ENCODE data around the gene ZNF835. TPM values are rescaled to one million over a fixed set of nuclear protein-coding genes. Genes with fewer than 3 reads are reported as not detected.

ZNF835 gene
- polyA plus RNA-seq, 1 donor (not counting 4 experiments of a cell fraction or from before 2014, with no cell fraction given): not detected

DNA sequence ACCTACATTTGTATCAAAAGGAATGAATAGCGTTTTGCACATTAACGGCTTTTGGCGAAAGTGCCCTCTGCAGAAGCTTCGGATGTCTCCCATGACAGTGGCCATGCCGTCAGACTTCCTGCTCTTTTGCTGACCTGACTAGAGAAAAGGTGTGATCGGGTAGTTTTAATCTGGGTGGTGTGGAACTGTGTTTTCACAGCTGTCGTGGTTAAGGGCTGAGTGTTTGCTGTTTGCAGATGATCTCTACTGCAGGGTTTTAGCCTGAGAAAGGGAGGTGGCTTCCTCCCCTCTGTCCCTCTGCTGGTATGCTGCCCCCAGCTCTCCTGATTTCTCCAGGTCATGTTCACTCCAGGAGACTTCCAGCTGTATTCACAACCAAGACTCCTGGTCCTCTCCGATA, 54.0 kb downstream of the ZNF835 start:
- Histone ChIP-seq H2AFZ (ENCODE audit: control insufficient read depth, low read length) (no peak overlapping the region), H3K4me3 (ENCODE audit: control insufficient read depth in 2 of 3, extremely low read depth in 1 of 3, insufficient read depth in 2 of 3, low read depth in 1 of 3, low read length in 3 of 3) (no peak overlapping the region), H3K9me3 (ENCODE audit: control insufficient read depth, low read depth, low read length) (peaks cover 16% of the 10 kb centered on the region), H3K27me3 (ENCODE audit: control insufficient read depth, extremely low read depth, insufficient read depth, low read length) (no peaks in the 10 kb centered on the region), H4K20me1 (ENCODE audit: control insufficient read depth, extremely low read depth, insufficient read depth, low read length) (no peaks in the 10 kb centered on the region), H3K27ac (ENCODE audit: control insufficient read depth, insufficient read depth, low read length) (no peak overlapping the region), H3K9ac (ENCODE audit: control insufficient read depth, extremely low read depth, insufficient read depth, low read length) (no peak overlapping the region), H3K4me1 (ENCODE audit: control insufficient read depth, extremely low read depth, insufficient read depth, low read length) (no peaks in the 10 kb centered on the region), H3K79me2 (ENCODE audit: control insufficient read depth, insufficient read depth, low read length) (peaks cover 10% of the 10 kb centered on the region), H3K9me1 (ENCODE audit: control insufficient read depth, extremely low read depth, insufficient read depth, low read length) (no peaks in the 10 kb centered on the region), H3K4me2 (ENCODE audit: control insufficient read depth, extremely low read depth, insufficient read depth, low read depth, low read length) (no peak overlapping the region), H3K36me3 (ENCODE audit: control insufficient read depth in 2 of 2, extremely low read depth in 1 of 2, insufficient read depth in 2 of 2, low read length in 2 of 2) (peaks cover 0 to 17% of the 10 kb centered on the region in 2 experiments)
- FAIRE-seq: no peak
- no peak for DNase-seq (ENCODE audit: low read depth, low spot score)
- TF ChIP-seq, protein P1, sequence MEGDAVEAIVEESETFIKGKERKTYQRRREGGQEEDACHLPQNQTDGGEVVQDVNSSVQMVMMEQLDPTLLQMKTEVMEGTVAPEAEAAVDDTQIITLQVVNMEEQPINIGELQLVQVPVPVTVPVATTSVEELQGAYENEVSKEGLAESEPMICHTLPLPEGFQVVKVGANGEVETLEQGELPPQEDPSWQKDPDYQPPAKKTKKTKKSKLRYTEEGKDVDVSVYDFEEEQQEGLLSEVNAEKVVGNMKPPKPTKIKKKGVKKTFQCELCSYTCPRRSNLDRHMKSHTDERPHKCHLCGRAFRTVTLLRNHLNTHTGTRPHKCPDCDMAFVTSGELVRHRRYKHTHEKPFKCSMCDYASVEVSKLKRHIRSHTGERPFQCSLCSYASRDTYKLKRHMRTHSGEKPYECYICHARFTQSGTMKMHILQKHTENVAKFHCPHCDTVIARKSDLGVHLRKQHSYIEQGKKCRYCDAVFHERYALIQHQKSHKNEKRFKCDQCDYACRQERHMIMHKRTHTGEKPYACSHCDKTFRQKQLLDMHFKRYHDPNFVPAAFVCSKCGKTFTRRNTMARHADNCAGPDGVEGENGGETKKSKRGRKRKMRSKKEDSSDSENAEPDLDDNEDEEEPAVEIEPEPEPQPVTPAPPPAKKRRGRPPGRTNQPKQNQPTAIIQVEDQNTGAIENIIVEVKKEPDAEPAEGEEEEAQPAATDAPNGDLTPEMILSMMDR (optimal IDR thresholded peaks at IDR 0.05 in 1 of 3, IDR thresholded peaks at IDR 0.05 in 1 of 3, conservative IDR thresholded peaks at IDR 0.05 in 1 of 3; ENCODE audit: extremely low read depth in 1 of 3, insufficient read depth in 2 of 3, low read length in 3 of 3): no peak
- no peak for TF ChIP-seq EZH2 (IDR thresholded peaks at IDR 0.05; ENCODE audit: low read length)
- dilution Hi-C loops (cut with MboI; ENCODE audit: extremely low pct_ligation_motif_present, low sequenced_read_pairs): no loop called here

DNA sequence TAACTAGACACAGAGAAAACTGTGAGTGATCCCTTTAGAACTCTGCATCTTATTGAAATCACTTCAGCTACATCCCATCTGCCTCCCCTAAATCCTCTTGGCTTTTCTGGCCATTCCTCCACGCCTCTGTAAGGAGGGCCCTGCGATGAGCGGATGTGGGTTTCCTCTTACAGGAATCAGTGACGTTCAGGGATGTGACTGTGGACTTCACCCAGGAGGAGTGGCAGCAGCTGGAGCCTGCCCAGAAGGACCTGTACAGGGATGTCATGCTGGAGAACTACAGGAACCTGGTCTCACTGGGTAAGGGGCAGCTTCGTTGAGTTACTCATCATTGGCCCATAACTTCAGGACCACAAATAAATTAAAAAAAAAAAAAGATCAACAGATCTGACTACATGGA, 57.9 kb downstream of the ZNF835 start:
- Histone ChIP-seq H3K9ac (ENCODE audit: control insufficient read depth, extremely low read depth, insufficient read depth, low read length) (no peak overlapping the region), H3K79me2 (ENCODE audit: control insufficient read depth, insufficient read depth, low read length) (peaks cover 20% of the 10 kb centered on the region), H3K4me2 (ENCODE audit: control insufficient read depth, extremely low read depth, insufficient read depth, low read depth, low read length) (no peak overlapping the region), H3K27ac (ENCODE audit: control insufficient read depth, insufficient read depth, low read length) (no peak overlapping the region), H3K9me3 (ENCODE audit: control insufficient read depth, low read depth, low read length) (peaks cover 11% of the 10 kb centered on the region), H4K20me1 (ENCODE audit: control insufficient read depth, extremely low read depth, insufficient read depth, low read length) (no peaks in the 10 kb centered on the region), H3K9me1 (ENCODE audit: control insufficient read depth, extremely low read depth, insufficient read depth, low read length) (no peaks in the 10 kb centered on the region), H3K27me3 (ENCODE audit: control insufficient read depth, extremely low read depth, insufficient read depth, low read length) (no peaks in the 10 kb centered on the region), H3K4me1 (ENCODE audit: control insufficient read depth, extremely low read depth, insufficient read depth, low read length) (no peaks in the 10 kb centered on the region), H2AFZ (ENCODE audit: control insufficient read depth, low read length) (no peak overlapping the region), H3K36me3 (ENCODE audit: control insufficient read depth in 2 of 2, extremely low read depth in 1 of 2, insufficient read depth in 2 of 2, low read length in 2 of 2) (peaks cover 0 to 7% of the 10 kb centered on the region in 2 experiments), H3K4me3 (ENCODE audit: control insufficient read depth in 2 of 3, extremely low read depth in 1 of 3, insufficient read depth in 2 of 3, low read depth in 1 of 3, low read length in 3 of 3) (no peak overlapping the region)
- TF ChIP-seq EZH2 (IDR thresholded peaks at IDR 0.05; ENCODE audit: low read length): no peak
- TF ChIP-seq, protein P1 (optimal IDR thresholded peaks at IDR 0.05 in 1 of 3, IDR thresholded peaks at IDR 0.05 in 1 of 3, conservative IDR thresholded peaks at IDR 0.05 in 1 of 3; ENCODE audit: extremely low read depth in 1 of 3, insufficient read depth in 2 of 3, low read length in 3 of 3): no peak
- no peak for DNase-seq (ENCODE audit: low read depth, low spot score)
- no peak for FAIRE-seq
- dilution Hi-C loops (cut with MboI; ENCODE audit: extremely low pct_ligation_motif_present, low sequenced_read_pairs): no loop called here

Data from keratinocyte (primary cell).